GM21367 (cell line): Measurements from ENCODE around the gene CACNB3.
"Not testable (repeated sequence)": the region's sequence is repeated elsewhere in the genome, so short reads cannot be mapped to it uniquely, and the experiment has no call there.

Experiments
- ATAC-seq: cut with Tn5 transposase; IDR thresholded peaks from one replicate; pipeline ENCODE4 v1.9.1; 2021; ENCODE audit not compliant: unreplicated experiment

Gene CACNB3

DNA sequence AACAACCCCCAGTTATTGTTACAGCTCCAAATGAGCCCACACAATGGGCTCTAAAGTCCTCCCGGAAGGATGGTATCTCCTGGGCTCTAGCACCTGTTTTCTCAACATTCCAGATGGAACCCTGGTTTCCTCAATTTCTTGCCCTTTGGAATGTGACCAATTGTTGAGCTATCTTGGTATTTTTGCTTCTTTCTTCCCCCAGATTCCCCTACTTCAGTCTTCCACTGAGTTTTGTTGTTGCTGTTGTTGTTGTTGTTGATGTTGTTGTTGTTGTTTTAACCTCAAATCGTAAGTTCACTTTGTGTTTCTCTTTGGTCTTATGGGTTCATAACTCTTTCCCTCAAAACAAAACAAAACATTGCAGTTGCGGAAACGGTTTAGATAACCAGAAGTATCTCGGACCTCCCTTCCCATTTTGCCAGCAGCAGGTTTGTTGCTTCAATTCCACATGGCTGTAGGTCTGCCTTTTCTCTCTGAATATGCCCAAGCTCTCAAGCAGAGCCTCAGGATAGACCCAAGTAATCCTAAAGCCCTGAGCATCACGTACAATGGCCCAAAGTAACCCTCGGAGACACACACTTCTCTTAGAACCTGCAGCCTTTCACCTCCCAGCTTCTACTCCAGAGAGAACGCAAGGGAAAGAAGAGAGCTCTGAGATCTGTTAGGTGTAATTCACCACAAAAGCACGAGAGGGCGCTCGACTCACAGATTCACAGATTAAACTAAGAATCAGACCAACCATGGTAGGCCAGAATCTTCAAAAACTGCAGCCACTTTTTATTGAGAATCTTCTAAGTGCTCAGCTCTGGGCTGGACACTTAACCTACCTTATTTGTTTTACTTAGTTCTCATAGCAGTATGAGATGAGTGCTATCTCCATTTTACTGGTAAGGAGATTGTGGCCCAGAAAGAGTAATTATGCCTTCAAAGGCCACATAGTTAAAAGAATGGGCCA lies 34.7 kb downstream of the CACNB3 start:
- peak; percentile 43 for ATAC-seq

DNA sequence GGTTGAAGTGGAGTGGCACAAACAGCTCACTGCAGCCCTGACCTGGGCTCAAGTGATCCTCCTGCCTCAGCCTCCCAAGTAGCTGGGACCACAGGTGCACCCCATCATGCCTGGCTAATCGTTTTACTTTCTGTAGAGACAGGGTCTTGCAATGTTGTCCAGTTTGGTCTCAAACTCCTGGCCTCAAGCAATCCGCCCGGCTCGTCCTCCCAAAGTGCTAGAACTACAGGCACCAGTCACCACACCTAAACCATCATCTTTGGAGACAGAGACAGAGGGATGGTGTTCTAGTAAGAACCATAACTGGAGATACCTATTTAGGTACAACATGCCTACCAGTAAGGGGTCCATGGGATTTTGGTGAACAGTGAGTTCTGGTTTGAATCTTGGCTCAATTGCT lies 36.2 kb downstream of the CACNB3 start:
- no peak for ATAC-seq

DNA sequence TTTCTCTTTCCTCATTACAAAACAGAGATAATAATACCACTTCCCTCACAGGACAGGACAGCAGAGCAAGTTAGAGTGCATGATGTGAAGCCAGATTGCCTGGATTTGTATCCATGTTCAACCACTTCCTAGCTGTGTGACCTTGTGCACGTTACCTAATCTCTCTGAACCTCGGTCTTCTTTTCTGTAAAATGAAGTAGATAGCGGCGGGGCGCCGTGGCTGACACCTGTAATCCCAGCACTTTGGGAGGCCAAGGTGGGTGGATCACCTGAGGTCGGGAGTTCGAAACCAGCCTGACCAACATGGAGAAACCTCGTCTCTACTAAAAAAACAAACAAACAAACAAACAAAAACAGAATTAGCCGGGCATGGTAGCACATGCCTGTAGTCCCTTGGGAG lies 36.6 kb downstream of the CACNB3 start:
- not testable (repeated sequence) for ATAC-seq

DNA sequence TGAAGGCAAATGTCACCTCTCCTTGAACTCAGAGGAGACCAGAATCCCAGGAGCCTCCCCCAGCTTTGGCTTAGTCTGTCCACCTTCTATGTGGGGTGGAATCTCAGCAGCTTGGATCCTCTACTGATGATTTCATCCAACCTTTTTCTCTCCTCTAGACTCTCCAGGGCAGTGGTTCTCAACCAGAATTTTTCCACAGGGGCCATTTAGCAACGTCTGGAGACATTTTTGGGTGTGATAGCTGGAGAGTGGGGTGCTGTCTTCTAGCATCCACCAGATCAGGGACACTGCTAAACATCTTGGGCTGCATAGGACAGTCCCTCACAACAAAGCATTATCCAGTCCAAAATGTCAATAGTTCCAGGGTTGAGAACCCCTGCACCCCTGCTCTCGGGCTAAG lies 38.1 kb downstream of the CACNB3 start:
- no peak for ATAC-seq

DNA sequence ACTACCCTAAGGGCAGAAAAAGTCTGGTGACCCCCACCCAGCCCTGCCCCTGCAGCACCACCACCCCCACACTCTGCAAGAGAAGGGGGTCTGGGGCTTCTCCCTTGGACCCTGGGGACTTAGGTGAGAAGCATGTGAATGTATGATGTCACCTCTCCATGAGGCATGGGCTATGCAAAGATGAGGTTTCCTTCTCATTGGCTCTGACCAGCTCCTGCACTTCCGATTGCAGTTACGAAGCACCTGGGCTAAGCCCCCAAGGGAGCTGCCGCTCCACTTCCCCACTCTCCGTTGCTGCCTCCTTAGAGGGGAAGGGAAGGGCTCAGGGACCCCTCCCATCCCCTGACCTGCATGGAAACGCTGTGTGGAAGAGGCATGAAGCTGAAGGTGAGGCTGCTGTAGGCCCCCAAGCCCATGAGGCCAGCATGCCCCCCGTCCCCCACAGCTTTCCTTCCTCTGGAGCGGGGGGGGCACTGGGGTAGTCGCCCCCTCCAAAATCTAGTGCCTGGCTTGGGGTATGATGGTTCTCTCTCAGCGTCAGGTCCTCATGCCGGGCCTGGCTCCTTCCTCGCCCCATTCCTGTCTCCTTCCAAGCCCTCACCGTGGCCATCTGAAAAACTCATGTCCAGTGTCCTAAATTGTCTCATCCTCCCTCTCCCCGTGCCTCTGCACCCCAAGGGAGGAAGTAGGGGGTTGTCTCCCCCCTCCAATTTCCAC lies 39.1 kb downstream of the CACNB3 start:
- ATAC-seq, result no peak

DNA sequence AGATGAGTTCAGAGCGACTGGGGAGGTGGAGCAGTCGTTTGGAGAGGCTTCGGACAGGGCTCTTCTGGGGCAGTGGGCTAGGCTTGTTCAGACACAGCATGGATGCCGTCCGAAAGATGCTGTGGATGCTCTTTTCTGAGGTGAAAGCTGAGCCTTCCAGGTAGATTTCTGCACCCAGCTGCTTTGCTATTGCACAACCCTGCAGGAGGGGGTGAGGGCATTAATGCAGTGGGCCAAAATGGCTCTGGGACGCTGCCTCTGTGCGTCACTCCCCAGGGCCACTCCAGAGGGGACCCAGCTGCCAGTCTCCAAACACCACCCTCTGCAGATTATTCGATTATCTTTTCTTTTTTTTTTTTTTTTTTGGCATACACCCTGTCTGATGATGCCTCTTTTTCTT lies 39.7 kb downstream of the CACNB3 start:
- ATAC-seq, result no peak

DNA sequence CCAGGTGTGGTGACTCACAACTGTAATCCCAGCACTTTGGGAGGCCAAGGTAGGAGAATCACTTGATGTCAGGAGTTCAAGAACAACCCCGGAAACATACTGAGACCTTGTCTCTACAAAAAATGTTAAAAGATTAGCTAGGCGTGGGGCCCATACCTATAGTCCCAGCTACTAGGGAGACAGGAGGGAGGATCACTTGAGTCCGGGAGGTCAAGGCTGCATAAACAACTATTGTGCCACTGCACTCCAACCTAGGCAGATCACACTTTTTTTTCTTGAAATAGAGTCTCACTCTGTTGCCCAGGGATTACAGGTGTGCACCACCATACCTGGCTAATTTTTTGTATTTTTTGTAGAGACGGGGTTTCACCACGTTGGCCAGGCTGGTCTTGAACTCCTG lies 41.3 kb downstream of the CACNB3 start:
- no peak for ATAC-seq

DNA sequence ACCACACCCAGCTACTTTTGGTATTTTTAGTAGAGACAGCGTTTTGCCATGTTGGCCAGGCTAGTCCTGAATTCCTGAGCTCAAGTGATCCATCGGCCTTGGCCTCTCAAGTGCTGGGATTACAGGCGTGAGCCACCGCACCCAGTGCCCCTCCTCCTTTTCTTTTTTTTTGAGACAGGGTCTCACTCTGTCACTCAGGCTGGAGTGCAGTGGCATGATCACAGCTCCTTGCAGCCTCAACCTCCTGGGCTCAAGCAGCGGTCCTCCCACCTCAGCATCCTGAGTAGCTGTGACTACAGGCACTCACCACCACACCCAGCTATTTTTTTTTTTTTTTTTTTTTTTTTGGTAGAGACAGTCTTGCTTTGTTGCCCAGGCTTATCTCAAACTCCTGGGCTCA lies 41.9 kb downstream of the CACNB3 start:
- ATAC-seq, result not testable (repeated sequence)

DNA sequence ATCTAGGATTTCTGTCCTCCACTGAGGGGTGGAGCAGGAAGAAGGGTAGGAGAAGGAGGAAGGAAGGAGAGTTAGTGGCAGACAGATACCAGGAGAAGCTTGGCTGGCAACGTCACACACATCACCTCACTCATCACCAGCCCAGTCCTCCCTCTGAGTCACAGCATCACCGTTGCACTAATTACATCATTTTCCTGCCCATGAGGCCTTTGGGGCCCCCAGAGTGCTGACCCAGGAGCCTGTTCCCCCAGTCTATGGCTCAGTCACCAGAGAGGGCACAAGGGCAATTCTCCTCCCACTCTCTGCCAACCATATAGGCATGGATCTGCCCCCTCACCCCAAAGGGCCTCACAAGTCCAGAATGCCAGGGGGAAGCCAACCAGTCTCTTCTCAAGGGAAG lies 42.8 kb downstream of the CACNB3 start:
- ATAC-seq, result no peak

DNA sequence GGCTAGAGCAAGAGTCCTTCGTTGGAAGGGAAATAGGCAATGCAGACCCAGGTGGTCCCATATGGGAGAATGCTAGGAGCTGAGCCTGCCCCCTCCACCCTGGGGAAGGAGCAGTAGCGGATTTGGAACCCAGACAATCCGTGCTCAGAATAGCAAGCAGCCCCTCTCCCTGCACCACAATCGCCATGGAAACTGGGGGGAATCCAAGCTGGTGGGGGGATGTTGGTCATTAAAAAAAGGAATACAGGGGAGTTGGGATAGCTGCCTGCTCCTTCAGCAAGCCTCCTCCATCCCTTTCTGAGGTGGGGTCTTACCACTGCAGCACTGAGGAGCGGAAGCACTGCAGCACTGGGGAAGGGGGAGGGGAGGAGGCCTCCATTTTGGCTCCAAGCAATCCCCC lies 44.5 kb downstream of the CACNB3 start:
- no peak for ATAC-seq

DNA sequence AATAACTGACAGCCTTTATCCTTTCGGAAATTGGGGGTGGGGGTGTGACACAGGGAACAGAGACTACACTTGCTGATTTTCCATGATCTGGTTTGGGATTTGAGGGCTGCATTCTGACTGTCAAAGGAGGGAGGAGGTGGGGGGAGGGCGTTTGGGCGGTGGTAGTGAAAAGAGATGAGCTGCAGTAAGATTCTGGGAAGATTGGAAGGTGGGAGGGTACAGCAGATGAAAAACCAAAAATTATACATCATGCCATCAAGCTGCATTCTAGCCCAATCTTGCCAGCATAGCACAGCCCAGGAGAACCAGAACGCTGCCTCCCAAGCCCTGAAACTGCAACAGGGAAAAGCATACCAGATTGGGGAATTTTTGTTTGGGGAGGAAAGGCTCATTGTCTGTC lies 45.0 kb downstream of the CACNB3 start:
- ATAC-seq, result no peak

DNA sequence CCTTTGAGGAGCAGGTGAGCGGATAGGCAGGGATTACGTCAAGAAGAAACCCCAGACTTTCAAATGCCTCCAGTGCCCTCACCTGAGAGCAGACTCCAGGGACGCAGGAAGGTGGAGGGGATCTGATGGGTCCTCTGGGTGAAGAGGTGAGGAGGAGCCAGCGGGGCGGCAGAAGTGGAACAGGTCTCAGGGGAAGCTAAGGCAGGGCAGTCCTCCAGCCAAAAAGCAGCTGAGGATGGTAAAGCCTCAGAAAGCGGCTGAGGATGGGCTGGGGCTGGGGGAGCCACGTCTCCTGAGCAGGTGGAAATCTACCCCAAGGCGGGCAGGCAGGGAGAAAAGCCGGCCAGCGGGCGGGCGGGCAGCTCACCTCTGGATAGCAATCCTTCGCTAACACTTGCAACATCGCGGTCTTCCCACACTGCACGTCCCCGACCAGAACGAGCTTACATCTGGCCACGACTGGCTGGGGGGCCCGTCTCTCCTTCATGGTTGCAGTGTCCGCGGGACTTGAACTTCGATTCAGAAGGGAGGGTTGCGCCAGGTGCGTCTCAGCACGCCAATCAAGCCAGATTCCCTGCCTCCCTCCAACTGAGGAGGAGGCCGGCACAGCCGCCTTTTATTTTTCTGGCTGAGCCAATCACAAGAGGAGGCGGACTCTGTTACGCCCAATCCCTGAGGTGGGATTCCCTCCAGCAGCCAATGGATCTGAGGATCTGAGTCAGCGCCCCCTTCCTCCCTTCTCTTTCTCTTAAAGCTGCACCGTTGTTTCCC lies 47.2 kb downstream of the CACNB3 start, which contains the start of gene RND1:
TSS of gene RND1 (minus strand) at position 590 of the 771 bp plus-strand sequence. CDS start at position 487, 103 bp downstream.
- peak; percentile 83 for ATAC-seq

DNA sequence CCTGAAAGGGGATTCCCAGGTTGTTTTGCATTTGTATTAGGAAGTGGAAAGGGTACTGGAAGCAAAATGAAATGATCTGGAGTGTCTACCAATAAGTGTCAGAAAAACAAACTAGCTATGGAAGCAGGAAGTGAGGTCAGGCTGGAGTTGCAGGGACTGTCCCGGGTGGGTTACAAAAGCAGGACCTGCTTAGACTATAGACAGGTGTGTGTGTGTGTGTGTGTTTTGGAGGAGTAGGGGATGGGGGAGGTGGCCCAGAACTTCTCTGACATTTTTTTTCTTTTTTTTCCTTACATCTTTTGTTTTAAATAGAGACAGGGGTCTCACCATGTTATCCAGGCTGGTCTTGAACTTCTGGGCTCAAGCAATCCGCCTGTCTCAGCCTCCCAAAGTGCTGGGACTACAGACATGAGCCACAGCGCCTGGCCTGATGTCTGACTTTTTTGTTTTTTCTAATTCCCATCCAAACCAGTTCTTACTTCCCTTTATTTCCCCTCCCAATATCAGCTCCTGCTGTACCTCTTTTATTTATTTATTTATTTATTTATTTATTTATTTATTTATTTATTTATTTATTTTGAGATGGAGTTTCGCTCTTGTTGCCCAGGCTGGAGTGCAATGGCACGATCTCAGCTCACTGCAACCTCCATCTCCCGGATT lies 47.9 kb downstream of the CACNB3 start:
- peak; percentile 28 for ATAC-seq

DNA sequence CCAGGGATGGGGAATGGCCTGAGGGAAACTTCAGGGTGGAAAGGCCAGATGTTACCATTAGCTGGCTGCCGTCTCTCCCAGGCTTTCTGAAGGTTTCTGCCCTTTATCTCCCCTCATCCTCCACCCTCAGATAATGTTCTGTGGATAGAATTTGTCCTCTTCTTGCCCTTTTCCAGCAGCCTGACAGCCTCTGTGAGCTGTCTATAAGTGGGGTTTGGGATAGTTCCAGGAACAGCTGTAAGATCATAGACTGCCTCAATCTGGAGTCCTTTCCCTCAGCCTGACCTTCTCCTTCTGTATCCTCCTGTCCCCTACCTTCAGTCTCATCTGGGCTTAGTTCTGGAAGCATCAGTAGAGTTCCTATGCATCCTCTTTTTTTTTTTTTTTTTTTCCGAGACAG lies 50.2 kb downstream of the CACNB3 start:
- no peak for ATAC-seq

DNA sequence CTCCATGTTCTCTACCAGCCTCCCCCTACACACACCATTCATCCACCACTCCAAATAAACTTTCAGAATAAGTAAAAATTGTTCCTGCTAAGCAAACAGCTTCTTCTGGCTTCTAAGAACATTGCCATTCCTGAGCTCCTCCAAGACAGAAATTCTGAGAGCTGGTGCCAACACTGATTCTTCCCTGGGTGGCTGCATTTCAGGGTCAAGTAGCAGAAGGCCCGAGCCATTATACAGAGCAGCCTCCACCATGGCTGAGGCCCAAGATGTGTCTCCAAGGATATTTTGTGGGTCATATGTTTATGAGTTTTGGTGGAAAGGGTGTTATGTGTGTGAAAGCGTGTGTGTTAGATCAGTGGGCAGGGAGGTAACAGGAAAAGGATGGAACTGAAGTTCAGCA lies 50.9 kb downstream of the CACNB3 start:
- no peak for ATAC-seq

DNA sequence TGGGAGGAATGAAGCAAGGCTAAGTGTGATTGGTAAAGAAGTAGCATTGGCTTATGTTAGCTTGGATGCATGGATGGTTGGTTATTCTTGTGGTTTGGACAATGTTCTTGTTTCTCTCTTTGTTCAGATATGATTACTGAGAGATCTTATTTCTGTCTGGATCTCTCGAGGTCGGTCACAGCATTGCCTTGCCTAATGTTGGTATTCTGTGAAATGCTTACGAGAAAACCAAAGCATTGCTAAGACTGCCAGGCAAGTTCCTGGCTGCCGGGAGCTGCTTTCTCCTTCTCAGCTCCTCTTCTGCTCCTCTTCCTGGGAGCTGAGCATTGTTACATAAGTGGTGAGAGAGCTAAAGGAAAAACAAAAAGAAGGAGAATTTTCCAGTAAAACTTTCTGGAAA lies 54.8 kb downstream of the CACNB3 start:
- ATAC-seq, result no peak

DNA sequence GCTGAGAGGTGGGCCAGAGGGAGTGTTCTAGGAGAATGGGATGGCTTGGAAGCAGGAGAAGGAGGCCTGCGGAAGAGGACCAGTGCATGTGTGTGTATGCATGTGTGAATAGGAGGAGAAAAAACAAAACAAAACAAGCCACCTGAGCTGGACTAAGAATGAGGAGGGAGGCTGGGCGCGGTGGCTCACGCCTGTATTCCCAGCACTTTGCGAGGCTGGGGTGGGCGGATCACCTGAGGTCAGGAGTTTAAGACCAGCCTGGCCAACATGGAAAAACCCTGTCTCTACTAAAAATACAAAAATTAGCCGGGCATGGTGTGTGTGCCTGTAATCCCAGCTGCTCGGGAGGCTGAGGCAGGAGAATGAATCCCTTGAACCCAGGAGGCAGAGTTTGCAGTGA lies 55.2 kb downstream of the CACNB3 start:
- ATAC-seq, result not testable (repeated sequence)

DNA sequence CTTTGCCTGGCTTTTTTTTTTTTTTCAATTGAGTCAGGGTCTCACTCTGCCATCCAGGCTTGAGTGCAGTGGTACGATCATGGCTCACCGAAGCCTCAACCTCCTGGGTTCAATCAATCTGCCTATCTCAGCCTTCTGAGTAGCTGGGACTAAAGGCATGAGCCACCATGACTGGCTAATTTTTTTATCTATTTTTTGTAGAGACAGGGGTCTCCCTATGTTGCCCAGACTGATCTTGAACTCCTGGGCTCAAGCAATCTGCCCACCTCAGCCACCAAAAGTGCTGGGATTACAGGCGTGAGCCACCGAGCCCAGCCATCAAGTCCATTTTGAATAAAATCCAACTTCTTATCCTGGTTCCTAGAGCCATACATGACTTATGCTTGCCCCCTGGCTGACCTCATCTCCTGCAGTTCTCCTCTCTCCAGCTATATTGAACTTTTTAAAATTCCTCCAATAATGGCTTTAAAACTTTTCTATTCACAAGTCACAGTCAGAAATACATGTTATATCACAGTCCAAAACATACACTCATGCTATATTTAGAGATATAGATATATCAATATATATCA lies 57.7 kb downstream of the CACNB3 start:
- ATAC-seq, result no peak
